Endothelial cell of umbilical vein (primary cell): Measurements from ENCODE around the gene PLIN5.

ENCODE experiments used
- EZH2 ChIP-seq: IDR thresholded peaks from 2 replicates; pipeline ENCODE4 v1.6.1; 2012; ENCODE audit warnings: borderline replicate concordance, low read depth, mild to moderate bottlenecking, moderate library complexity, low read length, inconsistent platforms; ENCODE audit not compliant: severe bottlenecking
- MYC ChIP-seq: IDR thresholded peaks from one replicate; pipeline ENCODE4 v1.6.1; 2011; ENCODE audit warnings: mild to moderate bottlenecking, low read depth, low read length
- POLR2A ChIP-seq: IDR thresholded peaks from 2 replicates; pipeline ENCODE4 v1.6.1; 2012; ENCODE audit warnings: low read depth, mild to moderate bottlenecking, control low read depth, low read length
- POLR2AphosphoS5 ChIP-seq: IDR thresholded peaks from 2 replicates; pipeline ENCODE4 v1.6.1; 2012; ENCODE audit warnings: low read depth, mild to moderate bottlenecking, control low read depth, low read length, moderate library complexity; ENCODE audit not compliant: insufficient read depth
- TF ChIP-seq, protein P1 (sequence below), 2 donors: IDR thresholded peaks; 1 replicate in 1 of 2; 2 replicates in 1 of 2; pipeline ENCODE4 v1.5.1; 2011; ENCODE audit warnings: low read length in 2 of 2, mild to moderate bottlenecking in 2 of 2, moderate library complexity in 2 of 2, control low read depth in 1 of 2, inconsistent platforms in 1 of 2, low read depth in 1 of 2; ENCODE audit not compliant: insufficient read depth in 1 of 2; ENCODE audit errors: extremely low read depth in 1 of 2
- TF ChIP-seq, protein P2 (sequence below): IDR thresholded peaks from 2 replicates; pipeline ENCODE4 v1.6.1; 2011; ENCODE audit not compliant: insufficient read depth, insufficient read length

DNA sequence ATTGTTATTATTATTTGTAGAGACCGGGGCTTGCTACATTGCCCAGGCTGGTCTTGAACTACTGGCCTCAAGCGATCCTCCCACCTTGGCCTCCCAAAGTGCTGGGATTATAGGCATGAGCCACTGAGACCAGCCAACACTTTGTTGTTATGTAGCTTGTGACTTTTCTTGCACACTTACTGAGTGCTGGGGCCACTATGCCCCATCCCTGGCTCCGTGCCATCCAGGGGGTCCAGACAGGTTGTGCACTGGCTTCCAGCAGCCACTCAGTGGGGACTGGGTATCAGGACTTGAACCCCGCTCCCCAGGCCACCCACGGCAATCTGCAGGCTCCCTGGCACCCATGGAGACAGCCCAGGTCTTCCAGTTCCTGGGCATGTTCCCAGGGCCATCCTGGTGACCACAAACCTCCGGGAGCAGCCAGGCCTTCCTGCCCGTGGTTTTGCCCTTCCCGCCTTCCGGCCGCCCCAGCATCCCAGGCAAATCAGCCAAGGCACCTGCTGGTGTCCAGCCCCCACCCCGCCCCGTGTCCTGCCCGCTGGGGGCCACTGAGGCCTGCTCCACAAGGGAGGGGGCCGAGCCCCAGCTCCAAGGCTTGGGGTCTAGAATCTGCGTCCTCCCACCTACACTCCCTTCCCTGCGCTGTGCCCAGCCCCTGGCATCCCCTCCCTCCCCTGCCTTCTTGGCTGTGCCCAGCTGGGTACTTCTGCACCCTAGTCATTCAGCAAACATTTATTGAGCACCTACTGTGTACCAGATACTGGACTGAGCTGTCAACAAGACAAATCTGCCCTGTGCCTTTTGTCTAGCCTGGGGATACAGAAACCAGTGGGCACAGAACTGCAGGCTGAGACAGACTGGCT is 48.2 kb upstream of the PLIN5 start:
- TF ChIP-seq, protein P1, sequence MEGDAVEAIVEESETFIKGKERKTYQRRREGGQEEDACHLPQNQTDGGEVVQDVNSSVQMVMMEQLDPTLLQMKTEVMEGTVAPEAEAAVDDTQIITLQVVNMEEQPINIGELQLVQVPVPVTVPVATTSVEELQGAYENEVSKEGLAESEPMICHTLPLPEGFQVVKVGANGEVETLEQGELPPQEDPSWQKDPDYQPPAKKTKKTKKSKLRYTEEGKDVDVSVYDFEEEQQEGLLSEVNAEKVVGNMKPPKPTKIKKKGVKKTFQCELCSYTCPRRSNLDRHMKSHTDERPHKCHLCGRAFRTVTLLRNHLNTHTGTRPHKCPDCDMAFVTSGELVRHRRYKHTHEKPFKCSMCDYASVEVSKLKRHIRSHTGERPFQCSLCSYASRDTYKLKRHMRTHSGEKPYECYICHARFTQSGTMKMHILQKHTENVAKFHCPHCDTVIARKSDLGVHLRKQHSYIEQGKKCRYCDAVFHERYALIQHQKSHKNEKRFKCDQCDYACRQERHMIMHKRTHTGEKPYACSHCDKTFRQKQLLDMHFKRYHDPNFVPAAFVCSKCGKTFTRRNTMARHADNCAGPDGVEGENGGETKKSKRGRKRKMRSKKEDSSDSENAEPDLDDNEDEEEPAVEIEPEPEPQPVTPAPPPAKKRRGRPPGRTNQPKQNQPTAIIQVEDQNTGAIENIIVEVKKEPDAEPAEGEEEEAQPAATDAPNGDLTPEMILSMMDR (IDR thresholded peaks at IDR 0.05; ENCODE audit: extremely low read depth in 1 of 2, insufficient read depth in 1 of 2, low read depth in 1 of 2, low read length in 2 of 2) = no peak
- no peak for TF ChIP-seq MYC
- TF ChIP-seq, protein P2, sequence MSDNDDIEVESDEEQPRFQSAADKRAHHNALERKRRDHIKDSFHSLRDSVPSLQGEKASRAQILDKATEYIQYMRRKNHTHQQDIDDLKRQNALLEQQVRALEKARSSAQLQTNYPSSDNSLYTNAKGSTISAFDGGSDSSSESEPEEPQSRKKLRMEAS = no peak
- no peak for TF ChIP-seq POLR2A
- TF ChIP-seq EZH2 = no peak
- no peak for TF ChIP-seq POLR2AphosphoS5
